A673 (cell line): ENCODE measurements around the gene ADAMTS2. TPM values are rescaled to one million over a fixed set of nuclear protein-coding genes. Genes with fewer than 3 reads are reported as not detected.

ENCODE experiments used
- BruUV-seq: library from RNA; stranded (reverse); fragments of 400-500 nt; replicated peaks from 2 replicates; lab custom pipeline; 2021; lab: Mats Ljungman, UMichigan
- CTCF ChIA-PET: fragments of 300-600 bp; sonication (Branson Sonifier 250); formaldehyde crosslinking; loops from one replicate; lab custom pipeline; 2022; ENCODE audit warnings: antibody characterized with exemption; lab: Charles Lee
- POLR2A ChIA-PET: fragments of 300-600 bp; sonication (Branson Sonifier 250); formaldehyde crosslinking; loops from one replicate; lab custom pipeline; 2022; ENCODE audit warnings: antibody characterized with exemption; ENCODE audit not compliant: low non-redundant PET; lab: Charles Lee
- DNase-seq: peaks from one replicate; pipeline ENCODE4 v3.0.0-alpha.2; 2015; ENCODE audit warnings: low spot score
- H3K27ac ChIP-seq: fragments of 200-600 bp; sonication (generic); 2 replicates; pipeline ENCODE4 v1.5.1; 2016; ENCODE audit warnings: mixed run types, low read depth, mild to moderate bottlenecking, mixed read lengths, antibody characterized with exemption, low read length; ENCODE audit not compliant: poor library complexity, severe bottlenecking
- H3K27me3 ChIP-seq: fragments of 200-600 bp; sonication (generic); replicated peaks from 2 replicates; pipeline ENCODE4 v1.6.1; 2017; ENCODE audit warnings: mixed run types, low read depth, mild to moderate bottlenecking, mixed read lengths, antibody characterized with exemption, low read length; ENCODE audit not compliant: insufficient read depth, poor library complexity
- H3K36me3 ChIP-seq: fragments of 200-600 bp; sonication (generic); 2 replicates; pipeline ENCODE4 v1.6.1; 2016; ENCODE audit warnings: mixed run types, mild to moderate bottlenecking, mixed read lengths, antibody characterized with exemption, low read length; ENCODE audit not compliant: insufficient read depth, poor library complexity, severe bottlenecking
- H3K4me1 ChIP-seq: fragments of 200-600 bp; sonication (generic); 2 replicates; pipeline ENCODE4 v1.6.1; 2017; ENCODE audit warnings: mixed run types, mild to moderate bottlenecking, mixed read lengths, antibody characterized with exemption, low read length; ENCODE audit not compliant: insufficient read depth, poor library complexity, severe bottlenecking
- H3K4me3 ChIP-seq: fragments of 200-600 bp; sonication (generic); 2 replicates; pipeline ENCODE4 v1.5.1; 2016; ENCODE audit warnings: low read depth, mixed run types, mild to moderate bottlenecking, mixed read lengths, low read length; ENCODE audit not compliant: poor library complexity, severe bottlenecking
- H3K9me3 ChIP-seq: fragments of 200-600 bp; sonication (generic); 2 replicates; pipeline ENCODE4 v1.6.1; 2016; ENCODE audit warnings: mixed run types, low read depth, mild to moderate bottlenecking, mixed read lengths, antibody characterized with exemption, low read length; ENCODE audit not compliant: poor library complexity, severe bottlenecking
- CTCF ChIP-seq: fragments of 300-800, 200-600 bp; sonication (generic); conservative IDR thresholded peaks from 2 replicates; pipeline ENCODE4 v1.5.1; 2017; ENCODE audit warnings: low read depth, mild to moderate bottlenecking, antibody characterized with exemption, low read length, moderate library complexity, mixed read lengths
- EZH2 ChIP-seq: fragments of 200-600 bp; sonication (generic); IDR thresholded peaks from 2 replicates; pipeline ENCODE4 v1.6.1; 2017; ENCODE audit warnings: borderline replicate concordance, low read depth, mild to moderate bottlenecking, mixed read lengths, antibody characterized with exemption, low read length; ENCODE audit not compliant: poor library complexity, severe bottlenecking
- intact Hi-C: fragments of 100-400 bp; cut with micrococcal nuclease; formaldehyde crosslinking; loops from one replicate; pipeline ENCODE4 v1.10.0; 2022; ENCODE audit not compliant: unreplicated experiment
- total RNA-seq: library from RNA; stranded (reverse); gene quantifications from 2 replicates; pipeline ENCODE4 v1.2.3, GENCODE V29; 2021

The ADAMTS2 gene
- total RNA-seq, 1 experiment from 2014 or later: 0.39 TPM

GRCh38 chr5:179160584-179160983, 184.7 kb downstream of the ADAMTS2 start:
- Histone ChIP-seq H3K27ac (no peak overlapping the region), H3K36me3 (no peaks in the 10 kb centered on the region), H3K9me3 (no peaks in the 10 kb centered on the region), H3K4me3 (no peak overlapping the region), H3K27me3 (no peaks in the 10 kb centered on the region), H3K4me1 (no peaks in the 10 kb centered on the region)
- POLR2A ChIA-PET: no interaction called here
- DNase-seq: no peak
- CTCF ChIA-PET: no interaction called here
- intact Hi-C loops: no loop called here
- no TSS peak for BruUV-seq
- TF ChIP-seq EZH2: no peak
- TF ChIP-seq CTCF: no peak

- Histone ChIP-seq H3K4me3 (no peak overlapping the region), H3K27ac (no peak overlapping the region), H3K9me3 (no peaks in the 10 kb centered on the region), H3K4me1 (no peaks in the 10 kb centered on the region), H3K36me3 (no peaks in the 10 kb centered on the region), H3K27me3 (no peaks in the 10 kb centered on the region)
- ChIA-PET POLR2A (no interaction called here), CTCF (no interaction called here)
- TF ChIP-seq CTCF (no peak), EZH2 (no peak)
- no TSS peak for BruUV-seq
- DNase-seq: no peak
- intact Hi-C loops: no loop called here
Measured at GRCh38 chr5:179158556-179158955, 186.7 kb downstream of the ADAMTS2 start.

GRCh38 chr5:179154991-179155955, 190.0 kb downstream of the ADAMTS2 start:
- H3K27ac ChIP-seq: no peak overlapping the region
- DNase-seq: no peak
- CTCF ChIA-PET: no interaction called here

More at GRCh38 chr5:179154991-179155955, 190.0 kb downstream of the ADAMTS2 start:
- Histone ChIP-seq H3K4me3 (no peak overlapping the region), H3K36me3 (no peaks in the 10 kb centered on the region), H3K27me3 (no peaks in the 10 kb centered on the region), H3K4me1 (no peaks in the 10 kb centered on the region), H3K9me3 (no peaks in the 10 kb centered on the region)
- POLR2A ChIA-PET: no interaction called here
- BruUV-seq: no TSS peak
- no peak for TF ChIP-seq CTCF
- TF ChIP-seq EZH2: no peak
- intact Hi-C loops: no loop called here
